GM18873 (cell line): ENCODE data around the gene ZNF605.
"Not testable (repeated sequence)": the region's sequence is repeated elsewhere in the genome, so short reads cannot be mapped to it uniquely, and the experiment has no call there.

Source experiments
- ATAC-seq: cut with Tn5 transposase; IDR thresholded peaks from one replicate; pipeline ENCODE4 v1.9.1; 2021; ENCODE audit warnings: mild to moderate bottlenecking, moderate library complexity, moderate number of reproducible peaks; ENCODE audit not compliant: unreplicated experiment, low FRiP score

ZNF605 gene

DNA sequence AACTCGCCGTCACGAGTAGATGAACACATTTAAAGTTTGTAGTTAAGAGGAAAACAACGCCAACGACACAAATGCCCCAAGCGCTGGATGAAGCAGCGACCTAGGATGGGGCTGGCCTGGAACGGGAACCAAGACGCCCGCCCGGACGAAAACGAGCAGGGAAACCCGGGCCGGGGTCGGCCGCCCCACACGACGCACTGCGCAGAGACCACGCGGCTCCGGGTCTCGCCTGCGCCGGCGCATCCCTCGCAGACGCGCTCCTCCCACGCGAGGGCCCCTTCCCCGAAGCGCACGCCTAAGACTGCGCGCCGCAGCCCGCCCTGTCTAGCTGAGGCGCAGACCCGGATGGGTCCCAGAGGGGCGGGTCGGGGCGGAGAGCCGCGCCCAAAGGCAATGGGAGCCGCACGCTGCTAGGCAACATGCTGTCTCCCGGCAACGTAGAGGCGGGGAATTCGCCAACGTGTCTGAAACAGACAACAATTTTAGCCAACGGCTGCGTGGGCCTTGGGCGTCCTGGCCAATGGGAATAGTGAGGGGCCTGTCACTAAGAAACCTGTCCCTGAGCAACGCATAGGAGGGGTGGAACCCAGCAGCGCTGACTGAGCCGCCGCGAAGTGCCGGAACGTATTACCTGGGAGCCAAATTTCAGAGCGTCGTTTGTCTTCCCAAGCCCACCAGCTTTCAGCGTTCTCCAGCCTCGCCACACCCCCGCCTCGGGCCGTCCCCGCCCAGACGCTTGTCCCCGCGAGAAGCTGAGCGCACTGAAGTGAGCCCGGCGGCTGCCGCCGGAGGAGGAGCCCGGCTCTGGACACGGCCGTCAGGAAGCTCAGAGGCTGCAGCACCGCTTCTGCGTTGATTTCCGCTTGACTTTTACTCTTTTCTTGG is 47.7 kb downstream of the ZNF605 start:
- peak; percentile 98 for ATAC-seq

- ATAC-seq: not testable (repeated sequence)
Observed at GRCh38 chr12:132907789-132908144, 48.3 kb downstream of the ZNF605 start.

DNA sequence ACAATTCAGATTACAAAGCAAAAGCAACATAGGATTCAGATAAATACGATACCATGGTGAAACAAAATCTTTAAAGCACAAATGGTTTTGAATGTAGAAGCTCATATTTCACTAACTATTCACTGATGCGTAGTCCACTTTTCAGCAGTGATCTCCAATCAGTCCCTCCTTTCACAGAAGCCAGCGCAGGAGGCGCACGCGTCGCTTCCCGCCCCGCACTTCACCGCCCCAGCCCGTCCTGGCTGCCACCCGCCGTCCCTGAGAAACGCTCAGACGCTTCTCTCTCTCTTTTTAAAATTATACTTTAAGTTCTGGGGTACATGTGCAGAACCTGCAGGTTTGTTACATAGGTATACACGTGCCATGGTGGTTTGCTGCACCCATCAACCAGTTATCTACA is 48.9 kb downstream of the ZNF605 start:
- ATAC-seq: no peak

DNA sequence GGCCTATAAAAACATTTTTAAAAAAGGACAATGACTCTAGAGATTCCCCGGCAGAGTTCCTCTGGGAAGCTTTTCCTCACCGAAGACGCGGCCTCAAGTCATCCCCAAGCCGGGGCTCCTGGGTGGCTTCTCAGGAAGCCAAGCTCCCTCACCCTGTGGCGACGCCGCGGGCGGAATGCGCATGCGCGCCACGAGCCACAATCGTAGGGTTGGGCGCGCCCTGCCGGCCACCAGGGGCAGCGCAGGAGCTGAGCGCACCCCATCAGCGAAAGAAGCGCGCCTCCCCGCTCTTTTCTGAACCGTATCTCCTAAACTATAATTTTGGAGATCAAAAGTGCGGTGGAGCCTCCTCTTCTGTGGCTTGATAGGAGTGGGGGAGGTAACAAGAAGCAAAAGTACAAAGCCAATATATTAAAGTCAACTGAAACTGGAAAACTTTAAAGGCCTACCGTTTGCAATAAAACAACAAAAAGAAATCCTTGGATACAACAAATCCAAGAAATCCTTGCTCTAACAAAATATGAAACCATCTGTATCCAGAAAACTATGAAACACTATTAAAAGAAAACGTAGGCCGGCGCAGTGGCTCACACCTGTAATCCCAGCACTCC is 51.3 kb downstream of the ZNF605 start:
- no peak for ATAC-seq

DNA sequence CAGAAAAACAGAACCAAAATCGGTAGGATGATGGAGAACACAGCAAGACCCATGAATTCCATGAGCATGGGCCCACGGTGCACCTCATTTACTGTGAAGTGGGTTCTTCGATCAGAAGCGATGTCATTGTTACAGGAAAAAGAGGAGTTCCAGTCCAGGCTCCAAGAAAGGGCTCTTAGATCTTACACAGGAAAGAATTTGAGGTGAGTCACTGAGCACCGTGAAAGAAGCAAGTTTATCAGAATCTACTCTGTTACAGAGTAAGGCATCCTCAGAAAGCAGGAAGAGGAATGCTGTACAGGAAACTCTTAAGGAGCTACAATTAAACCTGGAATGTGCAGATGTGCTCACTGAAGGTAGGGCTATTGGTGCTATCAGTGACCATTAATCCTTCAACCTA is 57.1 kb downstream of the ZNF605 start:
- no peak for ATAC-seq

GRCh38 chr12:132888852-132889251 is 67.3 kb downstream of the ZNF605 start:
- ATAC-seq: no peak

- peak; percentile 85 for ATAC-seq
Observed at GRCh38 chr12:132887513-132888351, 68.4 kb downstream of the ZNF605 start, which contains the start of gene CHFR. Gene CHFR (minus strand): TSS chr12:132887605. CDS start chr12:132887328, 277 bp downstream.

DNA sequence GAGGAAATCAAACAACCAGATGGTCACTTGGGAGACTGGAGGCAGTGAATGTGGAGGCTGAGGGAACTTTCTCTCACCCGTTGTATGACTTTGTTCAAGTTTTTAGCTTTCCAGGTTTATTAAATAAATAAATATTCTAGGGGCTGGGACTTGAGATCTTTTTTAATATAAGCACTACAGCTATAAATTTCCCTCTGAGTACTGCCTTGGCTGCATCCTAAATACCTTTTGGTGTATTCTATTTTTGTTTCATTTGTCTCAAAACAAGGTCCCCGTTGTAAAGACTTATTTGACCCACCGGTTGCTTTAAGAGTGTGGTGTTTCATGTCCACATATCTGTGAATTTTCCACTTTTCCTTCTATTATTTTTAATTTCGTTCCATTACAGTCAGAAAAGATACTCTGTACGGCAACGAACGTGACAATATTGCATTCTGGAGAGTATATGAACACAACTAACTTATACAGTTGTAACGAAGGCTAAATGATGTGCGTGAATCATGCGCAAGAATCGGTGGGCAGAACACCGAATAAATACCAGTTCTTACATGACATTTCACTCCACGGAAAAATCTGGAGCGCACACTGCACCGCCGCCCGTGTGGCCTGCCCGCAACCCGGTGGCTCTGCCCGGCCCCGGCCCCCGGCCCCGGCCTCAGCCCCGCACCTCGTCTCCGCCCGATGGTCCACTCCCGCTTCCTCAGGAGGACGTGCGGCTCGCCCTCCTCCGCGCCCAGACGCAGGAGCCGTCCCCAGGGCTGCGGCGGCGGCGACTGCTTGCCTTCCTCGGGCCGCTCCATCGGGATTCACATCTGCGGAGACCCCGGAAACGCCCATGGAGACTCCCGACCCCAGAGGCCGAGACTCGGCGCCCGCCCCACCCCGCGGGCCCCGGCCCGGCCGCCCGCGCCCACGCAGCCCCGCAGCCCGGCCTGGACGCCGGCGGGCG is 69.3 kb downstream of the ZNF605 start:
- ATAC-seq: no peak

DNA sequence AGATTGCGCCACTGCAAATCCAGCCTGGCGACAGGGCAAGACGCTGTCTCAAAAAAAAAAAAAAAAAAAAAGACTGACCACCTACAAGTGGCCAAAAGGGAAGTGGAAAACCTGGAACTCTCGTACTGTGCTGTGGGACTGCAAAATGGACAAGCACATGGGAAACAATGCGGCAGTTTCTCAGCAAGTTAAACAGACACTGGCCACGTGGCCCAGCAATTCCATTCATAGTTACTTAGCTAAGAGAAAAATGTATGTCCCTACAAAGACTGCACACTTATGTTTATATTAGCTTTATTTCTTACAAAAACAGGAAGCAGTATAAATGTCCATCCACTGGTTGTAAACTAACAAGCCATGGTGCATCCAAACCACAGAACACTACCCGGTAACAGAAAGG is 74.3 kb downstream of the ZNF605 start:
- no peak for ATAC-seq

- not testable (repeated sequence) for ATAC-seq
Observed at GRCh38 chr12:132874620-132875019, 81.5 kb downstream of the ZNF605 start.

GRCh38 chr12:132874175-132874574 is 81.9 kb downstream of the ZNF605 start:
- no peak for ATAC-seq

- ATAC-seq: no peak
Observed at GRCh38 chr12:132873724-132874123, 82.4 kb downstream of the ZNF605 start.

GRCh38 chr12:132872975-132873421 is 83.1 kb downstream of the ZNF605 start:
- ATAC-seq: no peak

DNA sequence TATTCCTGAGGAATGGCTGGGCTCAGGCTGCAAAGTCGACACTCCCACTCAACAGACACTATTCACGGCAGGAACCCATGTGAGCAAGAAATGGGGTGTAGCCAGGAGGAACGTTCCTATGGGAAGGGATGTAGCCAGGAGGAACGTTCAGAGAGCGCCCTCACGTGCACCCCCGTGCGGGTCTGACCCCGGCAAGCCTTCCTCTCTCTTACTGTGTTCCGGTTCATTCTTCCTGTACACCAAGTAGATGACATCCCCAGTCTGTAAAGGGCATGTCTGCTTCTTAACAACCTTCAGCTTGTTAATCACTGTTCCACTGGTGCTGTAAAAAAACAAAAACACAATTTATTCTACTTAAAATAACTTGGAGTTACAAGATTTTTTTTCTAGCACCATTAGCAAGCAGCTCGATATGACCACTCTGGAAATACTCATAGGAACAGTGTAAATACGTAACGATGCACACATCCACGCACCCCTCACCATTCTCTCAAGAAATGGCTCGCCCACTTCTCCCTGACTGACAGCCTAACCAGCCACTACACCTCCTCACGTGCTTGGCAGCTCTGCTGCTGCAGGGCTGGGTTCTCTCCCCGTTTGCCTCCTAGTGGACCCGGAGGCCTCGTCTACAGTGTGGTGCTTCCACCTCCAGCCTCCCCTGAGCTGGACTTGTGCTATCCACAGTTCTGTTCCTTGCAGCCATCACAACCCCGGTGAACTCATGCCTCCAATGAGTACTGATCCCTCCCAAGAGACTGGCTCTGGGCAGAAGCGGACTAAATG is 83.8 kb downstream of the ZNF605 start:
- no peak for ATAC-seq

DNA sequence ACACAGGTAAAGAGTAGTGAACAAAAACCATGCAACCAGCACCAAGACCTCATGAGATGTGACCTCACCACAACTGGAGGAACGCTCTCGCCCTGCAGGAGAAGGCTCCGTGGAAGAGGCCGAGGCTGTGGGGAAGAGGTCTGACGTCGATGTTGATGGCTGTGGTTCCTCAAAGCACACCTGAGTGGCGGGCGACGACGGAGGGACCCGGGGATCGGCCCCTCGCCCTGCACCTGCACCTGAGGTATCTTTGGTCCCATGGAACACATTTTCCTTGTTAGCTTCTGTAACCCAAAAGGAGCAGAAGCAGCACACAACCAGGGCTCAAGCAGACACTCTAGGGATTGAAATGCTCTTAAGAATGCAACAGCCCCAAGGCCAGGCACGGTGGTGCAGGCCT is 86.6 kb downstream of the ZNF605 start:
- ATAC-seq: no peak
